ENCODE results near the gene RMDN3.

DNA sequence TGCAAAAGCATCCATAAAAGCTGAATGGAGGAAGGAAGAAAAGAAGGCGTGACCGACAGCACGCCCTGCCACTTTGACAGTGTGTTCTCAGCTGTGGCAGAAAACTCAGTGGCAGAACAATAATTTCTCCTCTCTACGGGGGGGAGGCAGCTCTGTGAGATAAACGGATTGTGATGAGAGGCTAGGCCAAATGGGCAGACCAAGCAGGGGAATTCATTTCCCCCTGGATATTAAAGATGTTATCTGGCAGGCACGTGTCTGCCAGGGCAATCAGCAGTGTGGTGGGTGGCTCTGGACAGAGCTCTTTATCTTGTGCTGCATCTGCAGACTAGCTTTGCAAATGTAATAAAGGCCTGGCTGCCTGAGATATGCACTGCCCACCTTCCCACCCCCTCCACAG, 1.9 kb upstream of the RMDN3 start:
- TF ChIP-seq, protein P1, sequence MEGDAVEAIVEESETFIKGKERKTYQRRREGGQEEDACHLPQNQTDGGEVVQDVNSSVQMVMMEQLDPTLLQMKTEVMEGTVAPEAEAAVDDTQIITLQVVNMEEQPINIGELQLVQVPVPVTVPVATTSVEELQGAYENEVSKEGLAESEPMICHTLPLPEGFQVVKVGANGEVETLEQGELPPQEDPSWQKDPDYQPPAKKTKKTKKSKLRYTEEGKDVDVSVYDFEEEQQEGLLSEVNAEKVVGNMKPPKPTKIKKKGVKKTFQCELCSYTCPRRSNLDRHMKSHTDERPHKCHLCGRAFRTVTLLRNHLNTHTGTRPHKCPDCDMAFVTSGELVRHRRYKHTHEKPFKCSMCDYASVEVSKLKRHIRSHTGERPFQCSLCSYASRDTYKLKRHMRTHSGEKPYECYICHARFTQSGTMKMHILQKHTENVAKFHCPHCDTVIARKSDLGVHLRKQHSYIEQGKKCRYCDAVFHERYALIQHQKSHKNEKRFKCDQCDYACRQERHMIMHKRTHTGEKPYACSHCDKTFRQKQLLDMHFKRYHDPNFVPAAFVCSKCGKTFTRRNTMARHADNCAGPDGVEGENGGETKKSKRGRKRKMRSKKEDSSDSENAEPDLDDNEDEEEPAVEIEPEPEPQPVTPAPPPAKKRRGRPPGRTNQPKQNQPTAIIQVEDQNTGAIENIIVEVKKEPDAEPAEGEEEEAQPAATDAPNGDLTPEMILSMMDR (IDR thresholded peaks at IDR 0.05) = no peak
- no peak for TF ChIP-seq POLR2A (IDR thresholded peaks at IDR 0.05)
- no peak for TF ChIP-seq POLR2AphosphoS5 (IDR thresholded peaks at IDR 0.05)
- no peak for TF ChIP-seq EP300 (IDR thresholded peaks at IDR 0.05)
